HG03460 (cell line): ENCODE results near the gene OR10A4.
"Not testable (repeated sequence)": the region's sequence is repeated elsewhere in the genome, so short reads cannot be mapped to it uniquely, and the experiment has no call there.

ENCODE experiments used
- ATAC-seq: cut with Tn5 transposase; IDR thresholded peaks from one replicate; pipeline ENCODE4 v1.9.1; 2021; ENCODE audit not compliant: unreplicated experiment

The OR10A4 gene

DNA sequence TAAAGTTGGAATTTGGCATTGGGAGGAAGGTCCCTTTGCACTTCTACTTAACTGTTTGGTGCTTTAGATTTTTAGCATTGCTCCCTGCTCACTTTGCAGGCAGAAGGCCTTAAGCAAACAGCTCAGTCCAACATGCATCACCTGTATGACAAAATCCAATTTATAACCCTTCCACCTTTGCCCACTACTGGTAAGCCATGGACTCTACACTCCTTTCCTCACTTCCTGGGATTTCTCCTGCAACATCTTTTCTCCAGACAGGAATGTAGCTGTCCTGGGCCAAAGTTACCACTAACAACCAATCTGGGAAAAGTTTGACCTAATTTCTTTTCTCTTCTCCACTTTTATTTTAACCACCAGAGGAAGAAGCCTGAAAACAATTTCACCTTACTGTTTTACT lies 17.7 kb downstream of the OR10A4 start:
- ATAC-seq, result no peak

- ATAC-seq, result peak; percentile 57
These were observed 18.6 kb downstream of the OR10A4 start for GRCh38 chr11:6895010-6895409.

GRCh38 chr11:6898911-6899310 lies 22.5 kb downstream of the OR10A4 start:
- ATAC-seq, result no peak

- no peak for ATAC-seq
These were observed 24.0 kb downstream of the OR10A4 start for GRCh38 chr11:6900327-6900999.

DNA sequence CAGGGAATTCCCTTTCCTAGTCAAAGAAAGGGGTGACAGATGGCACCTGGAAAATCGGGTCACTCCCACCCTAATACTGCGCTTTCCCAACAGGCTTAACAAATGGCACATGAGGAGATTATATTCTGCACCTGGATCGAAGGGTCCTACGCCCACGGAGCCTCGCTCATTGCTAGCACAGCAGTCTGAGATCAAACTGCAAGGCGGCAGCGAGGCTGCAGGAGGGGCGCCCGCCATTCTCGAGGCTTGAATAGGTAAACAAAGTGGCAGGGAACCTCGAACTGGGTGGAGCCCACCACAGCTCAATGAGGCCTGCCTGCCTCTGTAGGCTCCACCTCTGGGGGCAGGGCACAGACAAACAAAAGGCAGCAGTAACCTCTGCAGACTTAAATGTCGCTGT lies 28.4 kb downstream of the OR10A4 start:
- not testable (repeated sequence) for ATAC-seq

DNA sequence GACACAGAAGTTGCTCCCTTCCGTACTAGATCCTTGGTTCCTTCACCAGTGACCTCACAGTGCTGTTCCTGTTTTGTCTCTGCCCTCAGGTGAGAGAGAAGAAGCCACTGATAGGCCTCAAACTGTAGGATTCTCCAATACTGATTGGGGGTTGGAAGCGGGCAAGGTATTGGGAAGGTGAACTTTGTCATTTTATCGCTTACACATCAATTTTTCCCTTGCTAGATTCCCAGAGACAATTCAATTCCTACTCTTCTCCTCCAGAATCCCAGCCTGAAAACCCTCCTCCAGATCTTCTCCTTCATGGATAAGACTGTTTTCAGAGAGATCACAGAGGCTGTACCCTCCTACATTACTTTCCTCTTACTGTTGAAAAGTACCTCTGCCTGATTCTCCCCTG lies 35.0 kb downstream of the OR10A4 start:
- no peak for ATAC-seq

DNA sequence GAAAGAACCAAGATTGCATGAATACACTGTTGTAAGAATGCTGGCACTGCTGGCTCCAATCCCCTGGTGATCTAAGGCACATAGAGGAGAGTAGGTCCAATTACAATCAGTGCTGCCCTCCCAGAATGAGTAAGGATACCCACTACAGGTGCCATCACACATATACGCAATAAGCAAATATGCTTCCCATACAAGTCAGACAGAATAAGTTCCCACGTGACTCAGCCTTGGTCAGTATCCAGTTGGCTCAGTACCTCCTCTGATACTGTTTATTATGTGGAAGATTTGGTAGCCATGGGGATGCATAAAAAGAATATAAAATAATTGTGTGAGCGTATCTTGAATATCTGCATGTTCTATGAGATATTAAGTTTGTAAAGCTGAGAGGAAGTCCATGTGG lies 35.5 kb downstream of the OR10A4 start:
- no peak for ATAC-seq

DNA sequence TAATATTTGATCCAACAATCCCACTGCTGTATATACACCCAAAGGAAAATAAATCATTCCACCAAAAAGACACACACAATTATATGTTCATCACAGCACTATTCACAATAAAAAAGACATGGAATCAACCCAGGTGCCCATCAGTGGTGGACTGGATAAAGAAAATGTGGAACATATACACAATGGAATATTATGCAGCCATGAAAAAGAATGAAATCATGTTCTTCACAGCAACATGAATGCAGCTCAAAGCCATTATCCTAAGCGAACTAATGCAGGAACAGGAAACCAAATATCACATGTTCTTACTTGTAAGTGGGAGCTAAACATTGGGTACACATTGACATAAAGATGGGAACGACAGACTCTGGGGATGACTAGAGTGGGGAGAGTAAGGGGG lies 43.3 kb downstream of the OR10A4 start:
- ATAC-seq, result no peak

- no peak for ATAC-seq
These were observed 44.3 kb downstream of the OR10A4 start, which contains the start of gene OR2D3 for GRCh38 chr11:6920702-6921101. Gene OR2D3, plus strand, starts transcription at chr11:6921002. Its CDS starts 0 bp downstream, at chr11:6921002.

DNA sequence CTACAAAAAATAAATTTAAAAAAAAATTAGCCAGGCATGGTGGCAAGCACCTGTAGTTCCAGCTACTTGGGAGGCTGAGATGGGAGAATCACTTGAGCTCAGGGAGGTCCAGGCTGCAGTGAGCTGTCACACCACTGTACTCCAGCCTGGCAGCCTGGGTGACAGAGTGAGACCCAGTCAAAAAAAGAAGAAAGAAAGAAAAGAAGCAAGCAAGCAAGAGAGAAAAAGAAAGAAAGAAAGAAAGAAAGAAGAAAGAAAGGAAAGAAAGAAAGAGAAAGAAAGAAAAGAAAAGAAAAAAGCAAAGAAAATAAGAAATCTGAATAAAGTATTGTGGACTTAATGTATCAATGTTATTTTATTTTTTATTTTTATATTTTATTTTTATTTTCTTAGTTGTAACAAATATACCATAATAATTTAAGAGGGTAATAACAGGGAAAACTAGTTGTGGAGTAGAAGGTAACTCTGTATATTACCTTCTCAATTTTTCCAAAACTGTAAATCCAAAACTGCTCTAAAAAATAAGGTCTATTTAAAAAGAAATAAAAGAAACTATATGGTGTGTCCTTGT lies 48.7 kb downstream of the OR10A4 start:
- no peak for ATAC-seq

- peak; percentile 2 for ATAC-seq
These were observed 49.3 kb downstream of the OR10A4 start for GRCh38 chr11:6925636-6926207.

DNA sequence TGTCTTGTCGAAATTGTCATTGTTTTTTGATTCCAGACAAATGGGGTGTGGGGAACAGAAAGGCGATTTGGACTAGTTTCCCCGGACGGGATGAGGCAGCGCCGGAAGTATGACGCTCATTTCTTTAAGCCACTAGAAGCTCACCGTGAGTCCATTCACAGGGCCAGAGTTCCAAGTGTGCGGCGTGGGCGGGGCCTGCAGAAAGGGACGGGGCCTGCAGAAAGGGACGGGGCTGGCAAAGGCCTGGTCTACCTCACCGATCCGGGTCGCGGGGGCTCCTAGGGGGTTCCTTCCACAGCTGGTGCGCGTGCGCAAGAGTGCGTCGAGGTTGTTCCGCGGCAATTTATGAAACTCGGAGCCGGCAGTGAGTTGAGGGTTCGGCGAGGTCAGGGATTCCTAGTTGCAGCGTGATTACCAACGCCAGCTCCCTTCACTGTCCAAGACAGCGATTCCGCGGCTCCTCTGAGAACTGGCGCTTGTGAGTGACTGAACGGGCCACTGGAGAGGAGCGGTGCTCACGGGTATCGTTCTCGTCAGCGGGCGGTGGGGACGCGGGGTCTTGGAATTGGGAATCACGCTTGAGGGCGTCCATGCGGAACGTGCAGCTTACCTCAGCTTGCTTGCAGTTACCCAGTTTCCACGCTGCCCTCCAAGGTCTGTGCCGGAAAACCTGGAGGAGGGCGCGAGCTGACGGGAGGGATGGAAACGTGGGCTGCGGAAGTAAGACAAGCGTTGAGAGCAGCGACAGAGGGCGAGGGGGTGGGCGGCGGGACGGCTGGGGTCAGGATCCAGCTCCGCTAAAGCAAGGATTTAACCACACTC lies 50.0 kb downstream of the OR10A4 start, which contains the start of gene ZNF215:
Gene ZNF215 (plus strand): TSS at position 219 of the 822 bp plus-strand sequence. CDS start 5,847 bp downstream, outside the sequence.
- peak; percentile 59 for ATAC-seq

- ATAC-seq, result peak; percentile 70
These were observed 50.7 kb downstream of the OR10A4 start for GRCh38 chr11:6927030-6927617.
